GM19438 (cell line): ENCODE measurements around the gene RHBDF1.
"Not testable (repeated sequence)": the region's sequence is repeated elsewhere in the genome, so short reads cannot be mapped to it uniquely, and the experiment has no call there.

ENCODE experiments used
- ATAC-seq: cut with Tn5 transposase; IDR thresholded peaks from one replicate; pipeline ENCODE4 v1.9.1; 2021; ENCODE audit warnings: low read depth; ENCODE audit not compliant: unreplicated experiment

The RHBDF1 gene

DNA sequence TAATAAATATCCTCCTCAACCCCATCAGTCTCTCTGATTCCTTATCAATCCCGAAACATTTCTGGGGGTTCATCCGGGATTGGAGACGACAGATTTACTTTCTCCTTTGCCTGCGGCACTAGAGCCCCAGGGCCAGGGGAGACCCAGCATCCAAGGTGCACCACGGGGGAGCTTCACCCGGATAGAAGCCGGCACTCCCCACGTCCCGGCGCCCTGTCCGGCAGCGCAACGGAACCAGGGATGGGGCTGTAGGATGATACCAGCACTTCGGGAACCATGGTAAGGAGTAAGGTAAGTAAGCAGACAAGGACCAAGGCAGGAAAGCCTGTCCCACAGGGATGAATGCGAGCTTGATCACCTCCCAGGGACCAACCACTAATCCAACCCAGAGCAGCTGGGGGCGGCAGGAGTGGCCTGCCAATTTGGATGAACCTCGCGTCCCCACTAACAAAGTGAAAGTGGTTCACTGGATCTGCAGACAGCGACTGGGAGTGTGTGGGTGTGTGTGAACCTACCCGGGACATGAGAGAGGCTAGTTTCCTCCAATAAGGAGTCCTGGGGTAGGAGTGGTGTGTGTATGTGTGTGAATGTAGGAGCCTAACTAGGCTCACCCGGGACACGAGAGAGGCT is 30.9 kb downstream of the RHBDF1 start:
- ATAC-seq = no peak

- ATAC-seq = peak; percentile 74
These were observed 33.2 kb downstream of the RHBDF1 start for GRCh38 chr16:38941-39892.

DNA sequence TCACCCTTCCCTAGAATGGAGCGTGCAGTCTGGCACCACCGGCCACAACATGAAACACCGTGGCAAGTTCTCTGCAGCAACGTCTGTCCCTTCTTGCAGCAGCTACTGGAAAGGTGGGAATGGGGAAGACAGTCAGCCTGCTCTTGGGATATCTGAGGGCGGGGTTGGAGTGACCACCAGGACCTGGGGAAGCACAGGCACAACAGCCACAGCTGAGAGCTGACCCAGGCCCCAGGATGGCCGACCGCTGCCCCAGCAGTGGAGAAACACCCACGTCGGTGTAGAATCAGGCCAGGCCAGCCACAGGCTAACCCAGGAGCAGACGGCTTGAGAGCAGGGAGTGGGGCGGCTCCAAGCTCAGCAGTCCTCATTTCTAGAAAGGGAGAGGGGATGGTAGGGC is 34.2 kb downstream of the RHBDF1 start:
- not testable (repeated sequence) for ATAC-seq

DNA sequence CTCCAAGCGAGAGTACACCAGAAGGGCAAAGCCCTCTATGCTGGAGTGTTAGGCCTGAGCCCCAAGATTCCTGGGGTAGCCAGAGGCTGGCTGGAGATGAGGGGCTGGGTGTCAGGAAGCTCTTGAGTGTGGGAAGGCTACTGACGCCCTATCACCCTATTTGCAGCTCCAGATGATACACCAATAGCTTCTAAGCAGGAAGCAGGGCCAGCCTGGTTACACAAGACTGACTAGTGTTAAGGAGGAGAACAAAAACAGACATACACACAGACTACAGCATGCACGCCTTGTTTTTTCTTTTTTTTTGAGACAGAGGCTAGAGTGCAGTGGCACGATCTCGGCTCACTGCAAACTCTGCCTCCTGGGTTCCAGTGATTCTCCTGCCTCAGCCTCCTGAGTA is 34.9 kb downstream of the RHBDF1 start:
- no peak for ATAC-seq

DNA sequence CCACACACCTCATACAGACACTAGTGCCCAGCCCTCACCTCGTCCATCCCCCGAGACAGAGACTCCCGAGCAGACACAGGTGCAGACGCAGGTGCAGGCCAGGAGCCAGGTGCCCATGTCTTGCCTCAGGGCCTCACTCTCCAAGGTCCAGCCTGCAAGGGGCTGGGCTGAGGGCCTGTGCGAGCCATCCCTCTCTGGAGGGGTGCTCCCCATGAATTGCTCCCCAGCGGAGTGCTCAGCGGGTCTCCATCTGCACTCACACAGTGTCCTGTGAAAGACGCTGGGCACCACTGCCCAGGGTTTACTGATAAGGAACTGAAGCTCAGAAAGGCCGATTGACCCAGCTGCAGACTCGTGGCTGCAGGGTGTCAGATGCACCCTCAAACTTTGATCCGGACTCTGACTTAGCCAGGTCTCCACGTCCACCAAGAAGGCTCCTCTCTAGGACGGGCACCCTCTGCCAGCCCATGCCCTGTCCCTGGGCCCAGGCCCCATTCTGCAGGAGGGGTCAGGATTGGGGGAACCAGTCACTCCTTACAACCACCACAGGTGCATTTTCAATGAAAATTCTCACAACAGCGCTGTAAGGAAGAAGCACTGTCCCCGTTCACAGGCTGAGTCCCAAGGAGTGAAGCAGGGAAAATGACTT is 36.0 kb downstream of the RHBDF1 start:
- ATAC-seq = no peak

DNA sequence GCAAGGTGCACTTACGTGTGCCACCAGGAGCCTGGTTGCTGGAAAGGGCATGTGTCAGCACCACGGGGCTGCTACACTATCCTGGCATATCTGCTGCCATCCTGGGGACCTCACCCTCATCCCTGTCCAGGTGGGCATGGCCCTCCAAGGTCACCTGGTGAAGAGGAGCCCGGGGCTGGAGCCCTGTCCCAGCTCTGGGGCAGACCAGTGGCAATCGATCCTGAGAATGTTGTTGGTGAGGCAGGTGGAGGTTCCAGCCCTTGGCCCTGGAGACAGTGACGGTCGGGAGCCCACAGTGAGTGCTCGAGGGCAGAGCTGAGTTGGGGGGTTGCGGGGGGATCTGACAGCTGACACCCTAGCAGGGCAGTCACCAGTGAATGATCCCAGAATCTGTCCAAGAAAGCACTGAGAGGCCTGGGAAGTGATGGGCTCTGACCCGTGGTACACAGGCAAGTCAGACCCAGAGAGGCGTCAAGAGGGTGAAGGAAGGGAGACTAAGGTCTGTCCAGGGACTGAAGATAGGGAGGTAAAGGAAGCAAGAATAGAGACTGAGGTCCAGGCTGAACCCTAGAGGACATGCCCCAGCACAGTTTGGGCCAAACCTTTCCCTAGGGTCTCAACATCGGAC is 36.6 kb downstream of the RHBDF1 start:
- ATAC-seq = no peak

GRCh38 chr16:35011-35677 is 37.3 kb downstream of the RHBDF1 start:
- no peak for ATAC-seq

GRCh38 chr16:34648-34987 is 37.8 kb downstream of the RHBDF1 start:
- ATAC-seq = no peak

- no peak for ATAC-seq
These were observed 38.4 kb downstream of the RHBDF1 start for GRCh38 chr16:33877-34647.

DNA sequence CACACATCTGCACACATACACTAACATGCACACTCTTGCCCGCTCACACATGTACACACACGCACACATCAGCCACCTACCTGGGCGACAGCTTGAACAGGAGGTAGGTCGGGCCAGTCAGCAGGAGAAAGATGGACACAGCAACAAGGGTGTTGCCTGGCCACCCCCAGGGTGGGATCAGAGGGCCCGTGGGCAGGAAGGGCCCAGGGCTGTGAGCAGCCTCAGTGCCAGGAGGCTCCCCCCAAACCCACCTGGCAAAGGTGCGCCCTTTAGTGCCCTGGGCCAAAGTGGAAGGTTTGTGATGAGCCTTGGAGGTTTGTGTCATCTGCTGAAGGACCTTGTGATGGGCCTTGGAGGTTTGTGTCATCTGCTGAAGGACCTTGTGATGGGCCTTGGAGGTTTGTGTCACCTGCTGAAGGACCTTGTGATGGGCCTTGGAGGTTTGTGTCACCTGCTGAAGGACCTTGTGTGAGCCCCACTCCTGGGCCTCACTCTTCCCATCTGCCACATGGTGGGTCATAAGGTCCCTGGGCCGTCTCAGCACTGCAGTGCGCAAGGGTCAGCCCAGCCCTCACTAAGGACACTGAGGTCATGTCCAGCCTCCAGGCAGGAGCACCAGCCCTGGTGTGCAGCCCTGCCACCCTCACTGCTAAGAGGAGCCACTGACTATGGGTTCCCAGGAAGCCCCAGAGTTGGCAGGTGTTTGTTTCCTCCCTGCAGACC is 39.1 kb downstream of the RHBDF1 start:
- not testable (repeated sequence) for ATAC-seq

DNA sequence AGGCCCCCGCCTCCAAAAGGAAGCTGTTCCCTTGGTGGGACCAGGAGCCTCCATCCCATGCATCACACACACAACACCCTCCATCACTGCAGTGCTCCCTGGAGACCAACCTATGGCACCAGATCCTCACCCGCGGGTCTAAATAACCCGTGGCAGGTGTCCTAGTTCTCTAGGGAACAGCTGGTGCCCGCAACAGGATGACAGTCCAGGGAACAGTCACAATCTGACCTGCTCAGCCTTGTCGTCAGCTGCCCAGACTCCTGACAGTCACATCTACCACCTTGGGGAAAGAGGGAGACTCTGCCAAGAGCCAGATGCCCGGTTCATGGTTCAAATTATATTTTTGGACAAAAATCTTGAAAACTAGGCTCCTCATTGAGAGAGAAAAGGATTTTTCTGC is 41.8 kb downstream of the RHBDF1 start:
- not testable (repeated sequence) for ATAC-seq

DNA sequence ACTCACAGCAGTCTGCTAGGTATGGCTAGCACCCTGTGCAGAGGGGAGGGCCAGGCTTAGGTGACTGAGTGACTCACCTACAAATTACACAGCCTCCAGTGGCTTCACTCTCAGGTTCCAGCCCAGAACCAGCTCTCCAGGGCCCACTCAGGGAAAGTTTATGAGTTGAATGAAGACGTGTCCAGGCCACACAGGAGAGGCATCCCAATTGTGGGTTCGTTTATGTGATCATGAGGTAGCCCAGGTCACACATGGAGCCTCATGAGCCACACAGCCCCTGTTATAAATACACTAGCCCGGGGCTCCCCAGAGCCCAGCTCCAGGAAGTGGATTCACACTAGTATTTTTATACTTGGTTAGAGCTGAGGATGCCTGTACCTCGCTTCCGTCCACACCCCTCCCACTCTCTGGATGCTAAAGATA is 46.5 kb downstream of the RHBDF1 start:
- not testable (repeated sequence) for ATAC-seq

GRCh38 chr16:24151-24550 is 48.3 kb downstream of the RHBDF1 start:
- not testable (repeated sequence) for ATAC-seq

GRCh38 chr16:20886-21285 is 51.5 kb downstream of the RHBDF1 start:
- not testable (repeated sequence) for ATAC-seq

DNA sequence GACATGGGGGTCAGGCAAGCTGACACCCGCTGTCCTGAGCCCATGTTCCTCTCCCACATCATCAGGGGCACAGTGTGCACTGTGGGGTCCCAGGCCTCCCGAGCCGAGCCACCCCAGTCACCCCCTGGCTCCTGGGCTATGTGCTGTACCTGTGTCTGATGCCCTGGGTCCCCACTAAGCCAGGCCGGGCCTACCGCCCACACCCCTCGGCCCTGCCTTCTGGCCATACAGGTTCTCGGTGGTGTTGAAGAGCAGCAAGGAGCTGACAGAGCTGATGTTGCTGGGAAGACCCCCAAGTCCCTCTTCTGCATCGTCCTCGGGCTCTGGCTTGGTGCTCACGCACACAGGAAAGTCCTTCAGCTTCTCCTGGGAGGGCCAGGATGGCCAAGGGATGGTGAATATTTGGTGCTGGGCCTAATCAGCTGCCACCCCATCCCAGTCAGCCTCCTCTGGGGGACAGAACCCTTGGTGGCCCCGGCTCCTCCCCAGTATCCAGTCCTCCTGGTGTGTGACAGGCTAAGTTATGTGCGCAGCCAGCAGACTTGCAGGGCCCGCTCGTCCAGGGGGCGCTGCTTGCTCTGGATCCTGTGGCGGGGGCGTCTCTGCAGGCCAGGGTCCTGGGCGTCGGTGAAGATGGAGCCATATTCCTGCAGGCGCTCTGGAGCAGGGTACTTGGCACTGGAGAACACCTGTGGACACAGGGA is 55.2 kb downstream of the RHBDF1 start:
- not testable (repeated sequence) for ATAC-seq

DNA sequence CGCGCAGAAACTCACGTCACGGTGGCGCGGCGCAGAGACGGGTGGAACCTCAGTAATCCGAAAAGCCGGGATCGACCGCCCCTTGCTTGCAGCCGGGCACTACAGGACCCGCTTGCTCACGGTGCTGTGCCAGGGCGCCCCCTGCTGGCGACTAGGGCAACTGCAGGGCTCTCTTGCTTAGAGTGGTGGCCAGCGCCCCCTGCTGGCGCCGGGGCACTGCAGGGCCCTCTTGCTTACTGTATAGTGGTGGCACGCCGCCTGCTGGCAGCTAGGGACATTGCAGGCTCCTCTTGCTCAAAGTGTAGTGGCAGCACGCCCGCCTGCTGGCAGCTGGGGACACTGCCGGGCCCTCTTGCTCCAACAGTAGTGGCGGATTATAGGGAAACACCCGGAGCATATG is 61.7 kb downstream of the RHBDF1 start:
- ATAC-seq = not testable (repeated sequence)

- ATAC-seq = no peak
These were observed 62.3 kb downstream of the RHBDF1 start for GRCh38 chr16:9903-10665.
